KMS-11 (cell line): ENCODE data around the gene CTH.

Source experiments
- H2AFZ ChIP-seq: fragments of 200-600 bp; sonication (generic); 2 replicates; pipeline ENCODE4 v1.6.1; 2016; ENCODE audit warnings: antibody characterized with exemption, mixed run types, low read depth
- H3K27ac ChIP-seq: fragments of 200-600 bp; sonication (generic); 2 replicates; pipeline ENCODE4 v1.6.1; 2016; ENCODE audit warnings: mild to moderate bottlenecking, mixed run types
- H3K27me3 ChIP-seq: fragments of 200-600 bp; sonication (generic); 2 replicates; pipeline ENCODE4 v1.6.1; 2017; ENCODE audit warnings: mild to moderate bottlenecking, low read depth, mixed run types, moderate library complexity; ENCODE audit not compliant: insufficient read depth
- H3K36me3 ChIP-seq: fragments of 200-600 bp; sonication (generic); 2 replicates; pipeline ENCODE4 v1.6.1; 2017; ENCODE audit warnings: mild to moderate bottlenecking, mixed run types; ENCODE audit not compliant: insufficient read depth
- H3K4me1 ChIP-seq: fragments of 200-600 bp; sonication (generic); 2 replicates; pipeline ENCODE4 v1.6.1; 2016; ENCODE audit warnings: mild to moderate bottlenecking, low read depth, mixed run types; ENCODE audit not compliant: poor library complexity, severe bottlenecking
- H3K4me2 ChIP-seq: fragments of 200-600 bp; sonication (generic); 2 replicates; pipeline ENCODE4 v1.7.0; 2016; ENCODE audit warnings: mild to moderate bottlenecking, mixed run types
- H3K4me3 ChIP-seq: fragments of 200-600 bp; sonication (generic); IDR thresholded peaks from 2 replicates; pipeline ENCODE4 v1.6.1; 2017; ENCODE audit warnings: low read depth, low read length, mixed read lengths; ENCODE audit not compliant: insufficient read depth
- H3K79me2 ChIP-seq: fragments of 200-600 bp; sonication (generic); 2 replicates; pipeline ENCODE4 v1.6.1; 2016; ENCODE audit warnings: low read depth, mixed run types; ENCODE audit not compliant: insufficient read depth
- H3K9ac ChIP-seq: fragments of 200-600 bp; sonication (generic); 2 replicates; pipeline ENCODE4 v1.6.1; 2016; ENCODE audit warnings: mild to moderate bottlenecking, mixed run types
- H4K20me1 ChIP-seq: fragments of 200-600 bp; sonication (generic); 2 replicates; pipeline ENCODE4 v1.6.1; 2016; ENCODE audit warnings: mild to moderate bottlenecking, mixed run types; ENCODE audit not compliant: insufficient read depth
- CTCF ChIP-seq: fragments of 200-600 bp; sonication (generic); conservative IDR thresholded peaks from 2 replicates; pipeline ENCODE4 v1.6.1; 2017; ENCODE audit warnings: low read depth, mild to moderate bottlenecking, antibody characterized with exemption, low read length, moderate library complexity, mixed read lengths

The CTH gene

GRCh38 chr1:70487910-70488665 lies 77.0 kb downstream of the CTH start:
- Histone ChIP-seq H3K4me1 (no peaks in the 10 kb centered on the region), H4K20me1 (no peaks in the 10 kb centered on the region), H3K27me3 (no peaks in the 10 kb centered on the region), H3K27ac (no peak overlapping the region), H3K9ac (no peak overlapping the region), H3K36me3 (no peaks in the 10 kb centered on the region), H3K4me3 (no peak overlapping the region), H2AFZ (no peak overlapping the region), H3K79me2 (no peaks in the 10 kb centered on the region), H3K4me2 (no peak overlapping the region)
- peak; percentile 57 for TF ChIP-seq CTCF
